Measurements from ENCODE around the gene CORO2A. TPM values are rescaled to one million over a fixed set of nuclear protein-coding genes. Genes with fewer than 3 reads are reported as not detected.
A peak's percentile ranks its signal among the peaks of the same experiment; 100 is the strongest.

CORO2A gene
- total RNA-seq, 2 donors from 2014 or later = 0.66 to 1.3 TPM

- peak overlapping the region in 1 of 4 donors; percentile 49 for H3K27ac ChIP-seq
- no peak for ATAC-seq
- H3K4me3 ChIP-seq = no peak overlapping the region
Observed at GRCh38 chr9:98109052-98109451, 83.4 kb downstream of the CORO2A start.

DNA sequence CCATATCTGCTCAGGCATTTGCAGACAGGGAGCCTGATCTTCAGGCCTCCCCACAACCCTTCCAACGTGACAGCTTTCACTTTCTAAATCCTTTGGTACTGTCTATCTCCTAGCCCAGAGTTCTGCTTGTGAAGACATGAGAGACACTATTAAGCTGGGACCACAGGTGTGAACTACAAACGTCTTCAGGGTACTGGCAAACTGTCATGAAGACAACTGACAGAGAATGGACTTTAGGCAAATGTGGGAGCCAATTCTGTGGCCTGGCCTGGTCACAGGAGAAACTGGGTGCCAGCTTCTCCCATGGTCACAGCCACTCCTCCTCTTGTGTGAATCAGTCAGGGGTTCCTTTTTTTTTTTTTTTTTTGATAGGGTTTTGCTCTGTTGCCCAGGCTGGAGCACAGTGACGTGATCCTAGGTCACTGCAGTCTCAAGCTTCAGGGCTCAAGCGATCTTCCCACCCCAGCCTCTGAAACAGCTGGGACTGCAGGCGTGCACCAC is 83.9 kb downstream of the CORO2A start:
- no peak for TF ChIP-seq POLR2A (IDR thresholded peaks at IDR 0.05)
- TF ChIP-seq, protein P1, sequence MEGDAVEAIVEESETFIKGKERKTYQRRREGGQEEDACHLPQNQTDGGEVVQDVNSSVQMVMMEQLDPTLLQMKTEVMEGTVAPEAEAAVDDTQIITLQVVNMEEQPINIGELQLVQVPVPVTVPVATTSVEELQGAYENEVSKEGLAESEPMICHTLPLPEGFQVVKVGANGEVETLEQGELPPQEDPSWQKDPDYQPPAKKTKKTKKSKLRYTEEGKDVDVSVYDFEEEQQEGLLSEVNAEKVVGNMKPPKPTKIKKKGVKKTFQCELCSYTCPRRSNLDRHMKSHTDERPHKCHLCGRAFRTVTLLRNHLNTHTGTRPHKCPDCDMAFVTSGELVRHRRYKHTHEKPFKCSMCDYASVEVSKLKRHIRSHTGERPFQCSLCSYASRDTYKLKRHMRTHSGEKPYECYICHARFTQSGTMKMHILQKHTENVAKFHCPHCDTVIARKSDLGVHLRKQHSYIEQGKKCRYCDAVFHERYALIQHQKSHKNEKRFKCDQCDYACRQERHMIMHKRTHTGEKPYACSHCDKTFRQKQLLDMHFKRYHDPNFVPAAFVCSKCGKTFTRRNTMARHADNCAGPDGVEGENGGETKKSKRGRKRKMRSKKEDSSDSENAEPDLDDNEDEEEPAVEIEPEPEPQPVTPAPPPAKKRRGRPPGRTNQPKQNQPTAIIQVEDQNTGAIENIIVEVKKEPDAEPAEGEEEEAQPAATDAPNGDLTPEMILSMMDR (IDR thresholded peaks at IDR 0.05) = no peak
- H3K4me1 ChIP-seq = no peaks in the 10 kb centered on the region
- ATAC-seq = no peak
- no peaks in the 10 kb centered on the region for H3K27me3 ChIP-seq
- no peaks in the 10 kb centered on the region for H3K9me3 ChIP-seq
- no peaks in the 10 kb centered on the region for H3K36me3 ChIP-seq (replicated peaks in 1 of 2; ENCODE audit: insufficient read depth in 1 of 2, low read depth in 2 of 2)
- peak overlapping the region in 1 of 4 donors; percentile 49 for H3K27ac ChIP-seq
- 76 to 88% methylated on average over 5 of the region's 5 CpGs for WGBS, 2 donors
- intact Hi-C loops (cut with DNase I) = no loop called here
- no peak overlapping the region for H3K4me3 ChIP-seq
- DNase-seq = no peak

More at GRCh38 chr9:98109052-98109451, 83.4 kb downstream of the CORO2A start:
- 80 to 89% methylated on average over 3 of the region's 3 CpGs for WGBS, 2 donors
- Histone ChIP-seq H3K9me3 (no peaks in the 10 kb centered on the region), H3K4me1 (no peaks in the 10 kb centered on the region), H3K27me3 (no peaks in the 10 kb centered on the region), H3K36me3 (replicated peaks in 1 of 2; ENCODE audit: insufficient read depth in 1 of 2, low read depth in 2 of 2) (no peaks in the 10 kb centered on the region)
- intact Hi-C loops (cut with DNase I) = no loop called here
- DNase-seq = no peak
- TF ChIP-seq, protein P1 (IDR thresholded peaks at IDR 0.05) = no peak
- TF ChIP-seq POLR2A (IDR thresholded peaks at IDR 0.05) = no peak

DNA sequence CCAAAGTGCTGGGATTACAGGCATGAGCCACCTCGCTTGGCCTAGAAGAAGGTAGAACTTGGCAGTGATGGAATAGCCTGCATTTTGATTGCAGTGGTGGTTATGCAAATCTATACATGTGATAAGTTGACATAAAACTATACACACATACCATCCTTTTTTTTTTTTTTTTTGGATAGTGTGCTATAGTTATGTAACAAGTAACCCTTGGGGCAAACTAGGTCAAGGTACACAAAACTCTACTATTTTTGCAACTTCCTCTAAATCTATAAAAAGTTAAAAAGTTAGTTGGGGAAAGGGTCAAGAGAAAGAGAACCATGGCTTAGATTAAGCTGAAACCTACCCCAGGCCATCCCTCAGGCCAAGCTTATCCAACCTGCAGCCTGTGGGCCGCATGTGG is 84.5 kb downstream of the CORO2A start:
- H3K4me1 ChIP-seq = no peaks in the 10 kb centered on the region
- H3K27ac ChIP-seq = peak overlapping the region in 1 of 4 donors; percentile 49
- DNase-seq = no peak
- intact Hi-C loops (cut with DNase I) = no loop called here
- no peak for ATAC-seq
- H3K4me3 ChIP-seq = no peak overlapping the region
- WGBS, 2 donors = 94 to 100% methylated on average over 2 of the region's 2 CpGs
- H3K9me3 ChIP-seq = no peaks in the 10 kb centered on the region
- no peaks in the 10 kb centered on the region for H3K27me3 ChIP-seq
- no peaks in the 10 kb centered on the region for H3K36me3 ChIP-seq (replicated peaks in 1 of 2; ENCODE audit: insufficient read depth in 1 of 2, low read depth in 2 of 2)
- no peak for TF ChIP-seq POLR2A (IDR thresholded peaks at IDR 0.05)
- TF ChIP-seq, protein P1 (IDR thresholded peaks at IDR 0.05) = no peak

DNA sequence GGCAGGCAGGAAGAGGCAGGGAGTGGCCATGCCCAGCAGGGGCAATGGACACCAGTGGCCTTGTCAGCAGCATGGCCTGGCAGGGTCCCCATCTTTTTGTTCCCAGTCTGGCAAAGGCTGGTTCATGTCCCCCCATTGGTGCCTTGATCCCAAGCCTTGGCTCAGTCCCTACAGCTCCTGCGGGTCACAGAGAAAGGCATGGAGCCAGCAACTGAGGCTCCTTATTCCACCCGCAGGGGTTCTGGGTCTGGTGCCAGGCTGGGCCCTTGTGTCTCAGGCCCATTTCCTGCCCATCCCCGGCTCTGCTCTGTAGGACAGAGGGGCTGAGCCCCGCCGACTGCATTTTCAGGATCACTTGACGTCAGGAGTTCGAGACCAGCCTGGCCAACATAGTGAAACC is 87.4 kb downstream of the CORO2A start:
- no peak for TF ChIP-seq POLR2A (IDR thresholded peaks at IDR 0.05)
- TF ChIP-seq, protein P1 (IDR thresholded peaks at IDR 0.05) = no peak
- 90 to 100% methylated on average over 1 to 7 of the region's 7 CpGs for WGBS, 2 donors
- Histone ChIP-seq H3K27me3 (no peaks in the 10 kb centered on the region), H3K4me3 (no peak overlapping the region), H3K4me1 (no peaks in the 10 kb centered on the region), H3K36me3 (replicated peaks in 1 of 2; ENCODE audit: insufficient read depth in 1 of 2, low read depth in 2 of 2) (no peaks in the 10 kb centered on the region), H3K27ac (no peak overlapping the region), H3K9me3 (no peaks in the 10 kb centered on the region)
- ATAC-seq = no peak
- intact Hi-C loops (cut with DNase I) = no loop called here
- DNase-seq = no peak

- no peak overlapping the region for H3K4me3 ChIP-seq
- H3K27me3 ChIP-seq = no peaks in the 10 kb centered on the region
- intact Hi-C loops (cut with DNase I) = no loop called here
- H3K36me3 ChIP-seq (replicated peaks in 1 of 2; ENCODE audit: insufficient read depth in 1 of 2, low read depth in 2 of 2) = no peaks in the 10 kb centered on the region
- 73 to 81% methylated on average over 3 of the region's 3 CpGs for WGBS, 2 donors
- ATAC-seq (no peak), DNase-seq (no peak)
- H3K4me1 ChIP-seq = no peaks in the 10 kb centered on the region
- H3K27ac ChIP-seq = no peak overlapping the region
- no peaks in the 10 kb centered on the region for H3K9me3 ChIP-seq
- TF ChIP-seq POLR2A (IDR thresholded peaks at IDR 0.05) = no peak
- TF ChIP-seq, protein P1 (IDR thresholded peaks at IDR 0.05) = no peak
Observed at GRCh38 chr9:98104445-98104881, 88.0 kb downstream of the CORO2A start.

Measured in body of pancreas (tissue), 4 donors.